HepG2 (cell line): ENCODE measurements around the gene SCGB1D4. TPM values are rescaled to one million over a fixed set of nuclear protein-coding genes. Genes with fewer than 3 reads are reported as not detected.

Experiments used
- ARID3A ChIP-seq: IDR thresholded peaks from 2 replicates; pipeline ENCODE4 v1.6.1; 2012; ENCODE audit warnings: low read depth, low read length, improper control_type of control experiment
- ATM ChIP-seq: fragments of 450-650 bp; IDR thresholded peaks from 2 replicates; pipeline ENCODE4 v1.7.1; 2017; ENCODE audit warnings: mild to moderate bottlenecking, borderline replicate concordance
- BORCS8-MEF2B ChIP-seq: sonication (generic); formaldehyde crosslinking; IDR thresholded peaks from 2 replicates; pipeline ENCODE4 v1.8.0; 2022; ENCODE audit warnings: mild to moderate bottlenecking, missing genetic modification reagents
- DMTF1 ChIP-seq: sonication (generic); formaldehyde crosslinking; IDR thresholded peaks from 2 replicates; pipeline ENCODE4 v1.4.0; 2020; ENCODE audit warnings: mild to moderate bottlenecking, missing genetic modification reagents
- EEA1 ChIP-seq: sonication (generic); formaldehyde crosslinking; IDR thresholded peaks from 2 replicates; pipeline ENCODE4 v1.5.1; 2020; ENCODE audit warnings: mild to moderate bottlenecking, missing genetic modification reagents, borderline replicate concordance
- FOXK1 ChIP-seq: sonication (generic); formaldehyde crosslinking; IDR thresholded peaks from 2 replicates; pipeline ENCODE4 v1.4.0; 2020; ENCODE audit warnings: low read depth, missing genetic modification reagents, borderline replicate concordance
- GATAD1 ChIP-seq: IDR thresholded peaks from 2 replicates; pipeline ENCODE4 v1.6.1; 2016; ENCODE audit warnings: missing genetic modification reagents, missing compliant biosample characterization
- HDAC2 ChIP-seq: sonication (generic); formaldehyde crosslinking; IDR thresholded peaks from 2 replicates; pipeline ENCODE4 v1.4.0; 2020; ENCODE audit warnings: missing genetic modification reagents
- HNF1A ChIP-seq, 2 experiments: sonication (generic) in 1 of 2; formaldehyde crosslinking in 1 of 2; IDR thresholded peaks; 2 replicates each; pipeline versions ENCODE4 v1.4.0 to v1.6.1; 2016 to 2020; ENCODE audit warnings: borderline replicate concordance in 1 of 2, low read depth in 1 of 2, mild to moderate bottlenecking in 1 of 2, missing genetic modification reagents in 1 of 2
- HNRNPH1 ChIP-seq: fragments of 200-400 bp; formaldehyde crosslinking; optimal IDR thresholded peaks from 2 replicates; pipeline ENCODE3; 2017; ENCODE audit warnings: mild to moderate bottlenecking, low read depth, low read length
- MAX ChIP-seq: IDR thresholded peaks from 2 replicates; pipeline ENCODE4 v1.6.1; 2012; ENCODE audit warnings: inconsistent platforms
- NR2F1 ChIP-seq, 2 experiments: fragments of 450-650 bp in 1 of 2; formaldehyde crosslinking in 1 of 2; IDR thresholded peaks; 2 replicates each; pipeline versions ENCODE4 v1.5.0 to v1.6.1; 2016 to 2020; ENCODE audit warnings: mild to moderate bottlenecking in 1 of 2, missing compliant biosample characterization in 1 of 2, missing genetic modification reagents in 1 of 2, moderate library complexity in 1 of 2
- PHF21A ChIP-seq: sonication (generic); formaldehyde crosslinking; IDR thresholded peaks from 2 replicates; pipeline ENCODE4 v1.5.0; 2020; ENCODE audit warnings: mild to moderate bottlenecking, missing genetic modification reagents
- SALL1 ChIP-seq: sonication (generic); formaldehyde crosslinking; IDR thresholded peaks from 2 replicates; pipeline ENCODE4 v1.8.0; 2022; ENCODE audit warnings: mild to moderate bottlenecking, missing genetic modification reagents
- TCF7 ChIP-seq: sonication (generic); IDR thresholded peaks from 2 replicates; pipeline ENCODE4 v1.6.1; 2016; ENCODE audit warnings: antibody characterized with exemption, low read depth
- ZNF10 ChIP-seq: sonication (generic); formaldehyde crosslinking; IDR thresholded peaks from 2 replicates; pipeline ENCODE4 v1.4.0; 2020; ENCODE audit warnings: mild to moderate bottlenecking, low read depth, missing genetic modification reagents, borderline replicate concordance
- ZNF20 ChIP-seq: sonication (generic); formaldehyde crosslinking; IDR thresholded peaks from 2 replicates; pipeline ENCODE4 v1.4.0; 2020; ENCODE audit warnings: mild to moderate bottlenecking, moderate library complexity, missing genetic modification reagents
- ZNF292 ChIP-seq: sonication (generic); formaldehyde crosslinking; IDR thresholded peaks from 2 replicates; pipeline ENCODE4 v1.8.1; 2022; ENCODE audit warnings: mild to moderate bottlenecking, low read depth, missing genetic modification reagents, borderline replicate concordance
- ZNF496 ChIP-seq: sonication (generic); formaldehyde crosslinking; IDR thresholded peaks from 2 replicates; pipeline ENCODE4 v1.8.1; 2023; ENCODE audit warnings: mild to moderate bottlenecking, moderate library complexity, missing genetic modification reagents; ENCODE audit not compliant: insufficient replicate concordance
- ZNF652 ChIP-seq: IDR thresholded peaks from 2 replicates; pipeline ENCODE4 v1.6.1; 2016; ENCODE audit warnings: low read depth, borderline replicate concordance
- ZNF746 ChIP-seq: sonication (generic); formaldehyde crosslinking; IDR thresholded peaks from 2 replicates; pipeline ENCODE4 v1.8.0; 2022; ENCODE audit warnings: mild to moderate bottlenecking, missing genetic modification reagents
- polyA plus RNA-seq, 8 experiments: library from polyadenylated mRNA; depleted of rRNA in 3 of 8; stranded (reverse) in 7 of 8; unstranded in 1 of 8; fragments of >200 nt; fragmentation: Illumina TruSeq in 4 of 8; extraction: Trizol in 4 of 8; gene quantifications; 2 replicates each; pipeline versions ENCODE4 v1.2.1 to v1.2.3, GENCODE V29; 2011 to 2016; ENCODE audit warnings: low read depth in 4 of 8, missing spikeins in 1 of 8, mixed read lengths in 1 of 8; ENCODE audit not compliant: insufficient read depth in 1 of 8
- total RNA-seq, 5 experiments: library from RNA; depleted of rRNA; stranded (reverse); fragments of >200 nt; fragmentation: Illumina TruSeq; extraction: Trizol; gene quantifications; 2 replicates each; pipeline ENCODE4 v1.2.3, GENCODE V29; 2016; ENCODE audit warnings: low read depth in 1 of 5

The SCGB1D4 gene
- total and polyA plus RNA-seq, 2 of the 13 experiments (the other 11 are each of a cell fraction or from before 2014, with no cell fraction given), result not detected

GRCh38 chr11:62340269-62340901 lies 41.5 kb upstream of the SCGB1D4 start (continued):
- TF ChIP-seq NR2F1 (CRISPR knock-in tag; IDR thresholded peaks at IDR 0.05), result peak in 1 of 2 experiments; percentile 8; a peak in 1 of 4 replicates
- TF ChIP-seq ZNF10 (CRISPR knock-in tag), result no peak
- peak; percentile 44; the same call in 1 of the 2 replicates for TF ChIP-seq ARID3A
- TF ChIP-seq TCF7, result peak; percentile 37; the same call in 1 of the 2 replicates
- TF ChIP-seq ZNF292 (CRISPR knock-in tag), result no peak
- peak; percentile 29; the same call in 1 of the 2 replicates for TF ChIP-seq SALL1 (CRISPR knock-in tag)
- TF ChIP-seq HNRNPH1, result no peak
- TF ChIP-seq ZNF20 (CRISPR knock-in tag), result peak; percentile 42; the same call in 1 of the 2 replicates
- no peak for TF ChIP-seq DMTF1
- TF ChIP-seq BORCS8-MEF2B (CRISPR knock-in tag), result no peak
- TF ChIP-seq FOXK1 (CRISPR knock-in tag), result peak; percentile 30; the same call in 1 of the 2 replicates
- TF ChIP-seq ZNF496 (CRISPR knock-in tag), result no peak
- peak; percentile 83 for TF ChIP-seq PHF21A
- no peak for TF ChIP-seq ZNF652
- no peak for TF ChIP-seq EEA1 (CRISPR knock-in tag)
- peak; percentile 55 for TF ChIP-seq HDAC2 (CRISPR knock-in tag)
- peak; percentile 22; the same call in 1 of the 2 replicates for TF ChIP-seq MAX
- no peak for TF ChIP-seq GATAD1 (CRISPR knock-in tag)
- no peak for TF ChIP-seq ATM
- TF ChIP-seq HNF1A (IDR thresholded peaks at IDR 0.05; ENCODE audit: low read depth), result peak; percentile 50; the same call in 1 of the 2 replicates
- TF ChIP-seq HNF1A (CRISPR knock-in tag; IDR thresholded peaks at IDR 0.05; ENCODE audit: borderline replicate concordance), result no peak
- TF ChIP-seq ZNF746, result no peak
